OCI-LY3 (cell line): ENCODE data around the gene CHN2.

Source experiments
- CTCF ChIP-seq: fragments of 200-600, 300-600 bp; sonication (generic); IDR thresholded peaks from 2 replicates; pipeline ENCODE4 v1.5.1; 2014; ENCODE audit warnings: antibody characterized with exemption, low read length, low read depth
- EZH2phosphoT487 ChIP-seq: fragments of 200-600 bp; shearing (Covaris generic); IDR thresholded peaks from 2 replicates; pipeline ENCODE4 v1.6.1; 2018; ENCODE audit warnings: antibody characterized with exemption, mixed run types, low read depth

GRCh38 chr7:29365423-29365822 lies 170.8 kb downstream of the CHN2 start:
- TF ChIP-seq CTCF (no peak), EZH2phosphoT487 (no peak)
